ENCODE results near the gene COL18A1. TPM values are rescaled to one million over a fixed set of nuclear protein-coding genes. Genes with fewer than 3 reads are reported as not detected.
A peak's percentile ranks its signal among the peaks of the same experiment; 100 is the strongest.

The COL18A1 gene
- polyA plus RNA-seq, 3 donors: 0.80 to 4.1 (median 1.1) TPM

- peaks cover 5 to 11% of the 10 kb centered on the region in 2 donors for H3K4me1 ChIP-seq (ENCODE audit: control insufficient read depth in 1 of 2, insufficient read depth in 2 of 2, low read length in 2 of 2)
- no peak overlapping the region for H3K9ac ChIP-seq (ENCODE audit: insufficient read depth, low read length, poor library complexity, severe bottlenecking)
- no peaks in the 10 kb centered on the region for H3K36me3 ChIP-seq (replicated peaks in 1 of 2; ENCODE audit: control insufficient read depth in 1 of 2, insufficient read depth in 2 of 2, low read length in 2 of 2)
- no peak overlapping the region for H3K4me2 ChIP-seq (replicated peaks; ENCODE audit: extremely low read depth, low read length, poor library complexity, severe bottlenecking)
- H3K4me3 Mint-ChIP-seq: peak overlapping the region in 1 of 2 donors; percentile 51
- H3K4me3 ChIP-seq (replicated peaks in 1 of 3; ENCODE audit: low read depth in 2 of 3, low read length in 3 of 3): no peak overlapping the region
- H3K9me3 ChIP-seq (replicated peaks in 1 of 2; ENCODE audit: control insufficient read depth in 1 of 2, insufficient read depth in 1 of 2, low read length in 2 of 2): peaks cover under 1 to 1% of the 10 kb centered on the region in 2 donors
- peaks cover 0 to 14% (median 6%) of the 10 kb centered on the region in 7 donors for H3K9me3 Mint-ChIP-seq
- intact Hi-C loops (cut with micrococcal nuclease): no loop called here
- no peaks in the 10 kb centered on the region for H3K79me2 ChIP-seq (ENCODE audit: insufficient read depth, low read length)
- TF ChIP-seq CTCF (IDR thresholded peaks at IDR 0.05): no peak
- H3K27ac ChIP-seq (ENCODE audit: low read depth in 1 of 2, low read length in 2 of 2): no peak overlapping the region
- peaks cover 47 to 64% (median 52%) of the 10 kb centered on the region in 3 donors for H3K27me3 Mint-ChIP-seq (ENCODE audit: low read depth in 3 of 3)
- DNase-seq: no peak
- no peaks in the 10 kb centered on the region for H4K20me1 ChIP-seq (ENCODE audit: insufficient read depth, low read length)
- peaks cover 26 to 44% of the 10 kb centered on the region in 2 donors for H3K27me3 ChIP-seq (ENCODE audit: control insufficient read depth in 2 of 2, insufficient read depth in 2 of 2, low read length in 2 of 2)
- H3K36me3 Mint-ChIP-seq: peaks cover 0 to 3% of the 10 kb centered on the region in 2 donors
- WGBS (ENCODE audit: insufficient coverage): 96% methylated on average over 9 of the region's 10 CpGs
- H2AFZ ChIP-seq (ENCODE audit: insufficient read depth, low read depth, low read length, poor library complexity, severe bottlenecking): no peak overlapping the region
- peaks cover 9% of the 10 kb centered on the region for H3K4me1 Mint-ChIP-seq
- no peak overlapping the region for H3K27ac Mint-ChIP-seq
These were observed 2.8 kb downstream of the COL18A1 start for GRCh38 chr21:45407629-45408247.

- Mint-ChIP-seq H3K36me3 (peaks cover 0 to 3% of the 10 kb centered on the region in 2 donors), H3K4me1 (peaks cover 9% of the 10 kb centered on the region), H3K27ac (no peak overlapping the region), H3K9me3 (peaks cover 0 to 14% (median 5%) of the 10 kb centered on the region in 7 donors), H3K27me3 (ENCODE audit: low read depth in 3 of 3) (peaks cover 43 to 60% (median 46%) of the 10 kb centered on the region in 3 donors), H3K4me3 (peak overlapping the region in 1 of 2 donors; percentile 51)
- no peak for TF ChIP-seq CTCF (IDR thresholded peaks at IDR 0.05)
- DNase-seq: no peak
- Histone ChIP-seq H3K27me3 (ENCODE audit: control insufficient read depth in 2 of 2, insufficient read depth in 2 of 2, low read length in 2 of 2) (peaks cover 25 to 38% of the 10 kb centered on the region in 2 donors), H3K27ac (ENCODE audit: low read depth in 1 of 2, low read length in 2 of 2) (no peak overlapping the region), H3K9ac (ENCODE audit: insufficient read depth, low read length, poor library complexity, severe bottlenecking) (no peak overlapping the region), H3K4me2 (replicated peaks; ENCODE audit: extremely low read depth, low read length, poor library complexity, severe bottlenecking) (no peak overlapping the region), H3K4me3 (replicated peaks in 1 of 3; ENCODE audit: low read depth in 2 of 3, low read length in 3 of 3) (no peak overlapping the region), H4K20me1 (ENCODE audit: insufficient read depth, low read length) (no peaks in the 10 kb centered on the region), H3K4me1 (ENCODE audit: control insufficient read depth in 1 of 2, insufficient read depth in 2 of 2, low read length in 2 of 2) (peaks cover 5 to 11% of the 10 kb centered on the region in 2 donors), H3K9me3 (replicated peaks in 1 of 2; ENCODE audit: control insufficient read depth in 1 of 2, insufficient read depth in 1 of 2, low read length in 2 of 2) (no peaks in the 10 kb centered on the region), H3K79me2 (ENCODE audit: insufficient read depth, low read length) (no peaks in the 10 kb centered on the region), H2AFZ (ENCODE audit: insufficient read depth, low read depth, low read length, poor library complexity, severe bottlenecking) (no peak overlapping the region), H3K36me3 (replicated peaks in 1 of 2; ENCODE audit: control insufficient read depth in 1 of 2, insufficient read depth in 2 of 2, low read length in 2 of 2) (no peaks in the 10 kb centered on the region)
- intact Hi-C loops (cut with micrococcal nuclease): no loop called here
- 85% methylated on average over 2 of the region's 10 CpGs for WGBS (ENCODE audit: insufficient coverage)
These were observed 3.4 kb downstream of the COL18A1 start for GRCh38 chr21:45408271-45408791.

All from CD14-positive monocyte (primary cell).